Keratinocyte (primary cell): ENCODE data around the gene TCEANC2. TPM values are rescaled to one million over a fixed set of nuclear protein-coding genes. Genes with fewer than 3 reads are reported as not detected.

ENCODE experiments used
- DNase-seq: peaks from one replicate; pipeline ENCODE4 v3.0.0-alpha.2; 2011; ENCODE audit warnings: low read depth, missing footprints, low spot score
- FAIRE-seq: peaks from 2 replicates; lab custom pipeline; 2011; peaks lifted over from hg19 to GRCh38; lab: Jason Lieb, UNC
- H2AFZ ChIP-seq: 2 replicates; pipeline ENCODE4 v1.6.0; 2012; ENCODE audit warnings: low read length, control low read depth, inconsistent platforms; ENCODE audit not compliant: control insufficient read depth
- H3K27ac ChIP-seq: 2 replicates; pipeline ENCODE4 v1.5.1; 2011; ENCODE audit warnings: low read length; ENCODE audit not compliant: control insufficient read depth, insufficient read depth
- H3K27me3 ChIP-seq: 3 replicates; pipeline ENCODE4 v1.6.0; 2011; ENCODE audit warnings: low read length; ENCODE audit not compliant: control insufficient read depth, insufficient read depth; ENCODE audit errors: extremely low read depth
- H3K36me3 ChIP-seq, 2 experiments: 2 replicates in 1 of 2; 3 replicates in 1 of 2; pipeline ENCODE4 v1.5.1; 2011; ENCODE audit warnings: low read length in 2 of 2, mild to moderate bottlenecking in 1 of 2; ENCODE audit not compliant: control insufficient read depth in 2 of 2, insufficient read depth in 2 of 2; ENCODE audit errors: extremely low read depth in 1 of 2
- H3K4me1 ChIP-seq: 3 replicates; pipeline ENCODE4 v1.5.1; 2011; ENCODE audit warnings: low read length; ENCODE audit not compliant: control insufficient read depth, insufficient read depth; ENCODE audit errors: extremely low read depth
- H3K4me2 ChIP-seq: 3 replicates; pipeline ENCODE4 v1.6.0; 2011; ENCODE audit warnings: low read depth, low read length; ENCODE audit not compliant: control insufficient read depth, insufficient read depth; ENCODE audit errors: extremely low read depth
- H3K4me3 ChIP-seq, 3 experiments: fragments of 200-600 bp in 1 of 3; sonication (generic) in 1 of 3; 2 replicates in 2 of 3; 3 replicates in 1 of 3; pipeline ENCODE4 v1.5.1; 2011 to 2016; ENCODE audit warnings: low read length in 3 of 3, mild to moderate bottlenecking in 3 of 3, control low read depth in 2 of 3, inconsistent platforms in 1 of 3, low read depth in 1 of 3, mixed read lengths in 1 of 3, mixed run types in 1 of 3, moderate library complexity in 1 of 3; ENCODE audit not compliant: control insufficient read depth in 2 of 3, insufficient read depth in 2 of 3; ENCODE audit errors: extremely low read depth in 1 of 3
- H3K79me2 ChIP-seq: 2 replicates; pipeline ENCODE4 v1.6.0; 2012; ENCODE audit warnings: low read length; ENCODE audit not compliant: control insufficient read depth, insufficient read depth
- H3K9ac ChIP-seq: 3 replicates; pipeline ENCODE4 v1.6.0; 2011; ENCODE audit warnings: low read length; ENCODE audit not compliant: control insufficient read depth, insufficient read depth; ENCODE audit errors: extremely low read depth
- H3K9me1 ChIP-seq: 3 replicates; pipeline ENCODE4 v1.6.0; 2011; ENCODE audit warnings: low read length; ENCODE audit not compliant: control insufficient read depth, insufficient read depth; ENCODE audit errors: extremely low read depth
- H3K9me3 ChIP-seq: 2 replicates; pipeline ENCODE4 v1.5.1; 2012; ENCODE audit warnings: low read depth, low read length; ENCODE audit not compliant: control insufficient read depth
- H4K20me1 ChIP-seq: 3 replicates; pipeline ENCODE4 v1.6.0; 2011; ENCODE audit warnings: low read length; ENCODE audit not compliant: control insufficient read depth, insufficient read depth; ENCODE audit errors: extremely low read depth
- CTCF ChIP-seq, 3 experiments: IDR thresholded peaks in 1 of 3; conservative IDR thresholded peaks in 1 of 3; optimal IDR thresholded peaks in 1 of 3; 2 replicates in 2 of 3; 3 replicates in 1 of 3; pipeline versions ENCODE3 to v1.5.1; 2011; ENCODE audit warnings: low read length in 3 of 3, mild to moderate bottlenecking in 3 of 3, moderate library complexity in 2 of 3, control low read depth in 1 of 3, inconsistent platforms in 1 of 3; ENCODE audit not compliant: insufficient read depth in 2 of 3; ENCODE audit errors: extremely low read depth in 1 of 3
- EZH2 ChIP-seq: IDR thresholded peaks from one replicate; pipeline ENCODE4 v1.6.1; 2012; ENCODE audit warnings: inconsistent platforms, mild to moderate bottlenecking, low read length, moderate library complexity
- dilution Hi-C: fragments of 300-500 bp; cut with MboI; formaldehyde crosslinking; loops from one replicate; pipeline ENCODE4 v1.7.0; 2020; ENCODE audit warnings: low sequenced_read_pairs; ENCODE audit not compliant: extremely low pct_ligation_motif_present
- polyA plus RNA-seq, 5 experiments: library from polyadenylated mRNA; depleted of rRNA in 3 of 5; stranded (reverse) in 3 of 5; stranded (forward) in 1 of 5; unstranded in 1 of 5; fragments of >200 nt; gene quantifications; 1 replicate in 1 of 5; 2 replicates in 3 of 5; 3 replicates in 1 of 5; pipeline versions ENCODE4 v1.2.1 to v1.2.3, GENCODE V29; 2011 to 2012; ENCODE audit warnings: missing spikeins in 2 of 5, low read depth in 1 of 5, low replicate concordance in 1 of 5

Gene TCEANC2
- polyA plus RNA-seq, 1 donor (not counting 4 experiments of a cell fraction or from before 2014, with no cell fraction given), result 4.3 TPM

GRCh38 chr1:54137534-54138061 lies 84.2 kb downstream of the TCEANC2 start:
- Histone ChIP-seq H3K79me2 (no peaks in the 10 kb centered on the region), H3K4me3 (no peak overlapping the region), H3K27me3 (peaks cover 2% of the 10 kb centered on the region), H3K27ac (no peak overlapping the region), H4K20me1 (no peaks in the 10 kb centered on the region), H2AFZ (no peak overlapping the region), H3K9ac (no peak overlapping the region), H3K4me2 (no peak overlapping the region), H3K36me3 (no peaks in the 10 kb centered on the region), H3K4me1 (no peaks in the 10 kb centered on the region), H3K9me3 (no peaks in the 10 kb centered on the region), H3K9me1 (no peaks in the 10 kb centered on the region)
- no peak for FAIRE-seq
- dilution Hi-C loops, result no loop called here
- TF ChIP-seq EZH2 (no peak), CTCF (optimal IDR thresholded peaks at IDR 0.05 in 1 of 3, IDR thresholded peaks at IDR 0.05 in 1 of 3, conservative IDR thresholded peaks at IDR 0.05 in 1 of 3; ENCODE audit: extremely low read depth in 1 of 3, insufficient read depth in 2 of 3, low read length in 3 of 3) (no peak)
- no peak for DNase-seq

DNA sequence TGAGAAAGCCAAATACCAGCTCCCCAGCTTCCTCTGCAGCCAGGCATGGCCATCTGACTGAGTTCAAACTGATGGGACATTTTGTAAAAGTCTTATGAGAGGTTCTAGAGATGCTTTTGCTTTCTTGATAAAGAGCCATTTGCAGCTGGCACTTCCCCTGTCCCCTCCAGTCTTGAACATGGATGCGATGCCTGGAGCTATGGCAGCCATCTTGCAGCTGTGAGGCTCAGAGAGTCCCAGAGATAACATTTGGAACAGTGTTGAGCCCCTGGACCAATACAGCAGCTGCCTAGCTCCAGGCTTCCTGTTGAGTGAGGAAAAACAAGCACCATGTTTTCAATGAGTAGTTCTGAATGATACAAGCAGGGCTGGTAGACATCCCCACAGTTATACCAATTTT lies 85.6 kb downstream of the TCEANC2 start:
- FAIRE-seq, result no peak
- DNase-seq, result no peak
- no peak overlapping the region for H3K9ac ChIP-seq
- H4K20me1 ChIP-seq, result no peaks in the 10 kb centered on the region
- no peaks in the 10 kb centered on the region for H3K36me3 ChIP-seq
- H2AFZ ChIP-seq, result no peak overlapping the region
- H3K9me3 ChIP-seq, result no peaks in the 10 kb centered on the region
- no peak overlapping the region for H3K4me3 ChIP-seq
- H3K4me2 ChIP-seq, result no peak overlapping the region
- H3K4me1 ChIP-seq, result no peaks in the 10 kb centered on the region
- dilution Hi-C loops, result no loop called here
- H3K27me3 ChIP-seq, result peaks cover 2% of the 10 kb centered on the region
- TF ChIP-seq EZH2, result no peak
- TF ChIP-seq CTCF (optimal IDR thresholded peaks at IDR 0.05 in 1 of 3, IDR thresholded peaks at IDR 0.05 in 1 of 3, conservative IDR thresholded peaks at IDR 0.05 in 1 of 3; ENCODE audit: extremely low read depth in 1 of 3, insufficient read depth in 2 of 3, low read length in 3 of 3), result no peak
- no peak overlapping the region for H3K27ac ChIP-seq
- no peaks in the 10 kb centered on the region for H3K79me2 ChIP-seq
- H3K9me1 ChIP-seq, result no peaks in the 10 kb centered on the region
